SK-MEL-5 (cell line): ENCODE measurements around the gene OSTN. TPM values are rescaled to one million over a fixed set of nuclear protein-coding genes. Genes with fewer than 3 reads are reported as not detected.

Experiments
- total RNA-seq: library from RNA; depleted of rRNA; stranded (reverse); fragments of >200 nt; shearing (Covaris generic); gene quantifications from 2 replicates; pipeline ENCODE4 v1.2.3, GENCODE V29; 2014; rRNA removed

Gene OSTN
- total RNA-seq, 1 experiment from 2014 or later = not detected

Other genes with a start within 250 kb of the OSTN start
- 118 and 124 TPM in 2 replicates for gene CCDC50, start 130.2 kb downstream of the OSTN start, total RNA-seq
- gene UTS2B, start 131.3 kb downstream of the OSTN start, total RNA-seq = 0.37 and 0.75 TPM in 2 replicates